Trophoblast cell (in vitro differentiated cells and primary cell): ENCODE results near the gene TEC.

Experiments used
- DNase-seq, 2 donors: peaks; one replicate each; pipeline ENCODE4 v3.0.0-alpha.2; 2016
- H2AFZ ChIP-seq: 2 replicates; pipeline ENCODE4 v1.6.1; 2013; ENCODE audit warnings: low read length, moderate library complexity, mild to moderate bottlenecking; ENCODE audit not compliant: insufficient read depth, poor library complexity
- H2AK5ac ChIP-seq: 2 replicates; pipeline ENCODE4 v1.6.1; 2013; ENCODE audit warnings: mild to moderate bottlenecking, low read length
- H2BK120ac ChIP-seq: 2 replicates; pipeline ENCODE4 v1.6.1; 2013; ENCODE audit warnings: low read length, mild to moderate bottlenecking, moderate library complexity; ENCODE audit not compliant: insufficient read depth, poor library complexity
- H2BK12ac ChIP-seq: 2 replicates; pipeline ENCODE4 v1.6.1; 2013; ENCODE audit warnings: mild to moderate bottlenecking, low read length, moderate library complexity
- H2BK5ac ChIP-seq: 2 replicates; pipeline ENCODE4 v1.6.1; 2013; ENCODE audit warnings: low read length, low read depth, moderate library complexity, mild to moderate bottlenecking; ENCODE audit not compliant: poor library complexity
- H3K14ac ChIP-seq: 2 replicates; pipeline ENCODE4 v1.6.1; 2013; ENCODE audit warnings: mild to moderate bottlenecking, low read length
- H3K18ac ChIP-seq: 2 replicates; pipeline ENCODE4 v1.6.1; 2013; ENCODE audit warnings: mild to moderate bottlenecking, low read length
- H3K23ac ChIP-seq: 2 replicates; pipeline ENCODE4 v1.6.1; 2013; ENCODE audit warnings: low read length
- H3K27ac ChIP-seq: 2 replicates; pipeline ENCODE4 v1.5.1; 2013; ENCODE audit warnings: low read depth, mild to moderate bottlenecking, inconsistent platforms, low read length, moderate library complexity
- H3K27me3 ChIP-seq: 2 replicates; pipeline ENCODE4 v1.6.1; 2013; ENCODE audit warnings: inconsistent platforms, mild to moderate bottlenecking, low read length, moderate library complexity; ENCODE audit not compliant: insufficient read depth
- H3K36me3 ChIP-seq, 2 experiments: 1 replicate in 1 of 2; 2 replicates in 1 of 2; pipeline ENCODE4 v1.6.1; 2013; ENCODE audit warnings: low read length in 2 of 2, mild to moderate bottlenecking in 2 of 2, moderate library complexity in 1 of 2; ENCODE audit not compliant: insufficient read depth in 2 of 2, control insufficient read depth in 1 of 2
- H3K4ac ChIP-seq: 2 replicates; pipeline ENCODE4 v1.6.1; 2013; ENCODE audit warnings: low read depth, mild to moderate bottlenecking, low read length, moderate library complexity
- H3K4me1 ChIP-seq, 2 experiments: 1 replicate in 1 of 2; 2 replicates in 1 of 2; pipeline ENCODE4 v1.6.1; 2013; ENCODE audit warnings: low read length in 2 of 2, mild to moderate bottlenecking in 2 of 2, moderate library complexity in 1 of 2; ENCODE audit not compliant: insufficient read depth in 2 of 2, control insufficient read depth in 1 of 2
- H3K4me2 ChIP-seq: 2 replicates; pipeline ENCODE4 v1.6.1; 2013; ENCODE audit warnings: inconsistent platforms, mild to moderate bottlenecking, low read length, moderate library complexity
- H3K4me3 ChIP-seq: 2 replicates; pipeline ENCODE4 v1.5.1; 2013; ENCODE audit warnings: mild to moderate bottlenecking, low read depth, low read length, inconsistent platforms
- H3K79me1 ChIP-seq: one replicate; pipeline ENCODE4 v1.6.1; 2013; ENCODE audit warnings: low read length
- H3K79me2 ChIP-seq: 2 replicates; pipeline ENCODE4 v1.6.1; 2013; ENCODE audit warnings: low read length, mild to moderate bottlenecking; ENCODE audit not compliant: control insufficient read depth, insufficient read depth, poor library complexity
- H3K9ac ChIP-seq: 2 replicates; pipeline ENCODE4 v1.6.1; 2013; ENCODE audit warnings: mild to moderate bottlenecking, low read length
- H3K9me3 ChIP-seq: 2 replicates; pipeline ENCODE4 v1.6.1; 2013; ENCODE audit warnings: low read depth, mild to moderate bottlenecking, control low read depth, inconsistent platforms, low read length; ENCODE audit not compliant: insufficient read depth
- H4K12ac ChIP-seq: 2 replicates; pipeline ENCODE4 v1.6.1; 2013; ENCODE audit warnings: low read depth, mild to moderate bottlenecking, low read length, moderate library complexity
- H4K8ac ChIP-seq: 2 replicates; pipeline ENCODE4 v1.6.1; 2013; ENCODE audit warnings: low read depth, mild to moderate bottlenecking, low read length, moderate library complexity
- H4K91ac ChIP-seq: one replicate; pipeline ENCODE4 v1.6.1; 2013; ENCODE audit warnings: low read depth, mild to moderate bottlenecking, low read length, moderate library complexity
- WGBS: extraction: QIAGEN DNeasy Blood & Tissue Kit; methylation state at CpG from one replicate; pipeline ENCODE4 v1.1.7; 2013; ENCODE audit warnings: missing lambda C conversion rate; ENCODE audit not compliant: insufficient read length, insufficient coverage; ENCODE audit errors: extremely low coverage; 5-methylcytosine and 5-hydroxymethylcytosine counted together

TEC gene

DNA sequence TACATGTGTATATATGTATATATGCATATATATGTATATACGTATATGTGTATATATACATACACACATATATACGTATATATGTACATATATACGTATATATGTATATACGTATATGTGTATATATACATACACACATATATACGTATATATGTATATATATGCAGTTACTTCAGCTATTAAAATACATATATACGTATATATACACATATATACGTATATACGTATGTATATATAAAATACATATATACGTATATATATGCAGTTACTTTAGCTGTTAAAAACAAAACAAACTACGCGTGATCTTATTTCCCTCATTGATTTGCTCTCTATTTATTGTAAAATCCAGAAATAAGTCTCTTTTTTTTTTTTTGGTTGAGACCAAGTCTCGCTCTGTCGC is 149.5 kb downstream of the TEC start:
- Histone ChIP-seq H3K4me3 (no peak overlapping the region), H3K9me3 (no peaks in the 10 kb centered on the region), H3K79me1 (no peaks in the 10 kb centered on the region), H2AFZ (no peak overlapping the region), H3K27me3 (no peaks in the 10 kb centered on the region), H2BK12ac (no peak overlapping the region), H3K9ac (no peak overlapping the region), H3K27ac (no peak overlapping the region), H2BK5ac (no peak overlapping the region), H3K18ac (no peak overlapping the region), H2BK120ac (no peak overlapping the region), H3K4me2 (no peak overlapping the region), H2AK5ac (no peak overlapping the region), H3K36me3 (no peaks in the 10 kb centered on the region), H3K79me2 (no peaks in the 10 kb centered on the region), H3K4me1 (peaks cover 3% of the 10 kb centered on the region in 2 experiments), H3K4ac (no peak overlapping the region), H3K23ac (no peak overlapping the region), H3K14ac (no peak overlapping the region), H4K12ac (no peak overlapping the region), H4K91ac (no peak overlapping the region), H4K8ac (no peak overlapping the region)
- DNase-seq: no peak
- no CpG with 5 or more reads among the region's 13 CpGs for WGBS

DNA sequence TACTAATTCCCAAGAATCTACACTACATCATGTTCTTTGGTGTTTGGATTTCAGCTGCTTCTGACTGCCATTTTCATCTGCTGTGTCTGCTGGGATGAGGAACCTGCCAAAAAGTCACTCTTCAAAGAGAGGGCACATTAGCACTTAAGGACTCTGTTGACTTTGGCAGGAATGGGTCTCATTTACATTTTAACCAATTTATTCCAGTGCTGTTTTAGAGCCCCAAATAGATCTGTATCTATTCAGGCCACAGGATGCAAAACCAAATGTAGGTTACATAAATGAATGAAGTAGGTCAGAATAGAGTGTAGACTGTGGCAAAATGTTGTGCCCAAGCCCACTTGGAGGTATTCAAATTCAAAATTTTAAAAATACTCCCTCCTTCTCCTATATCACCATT is 150.0 kb downstream of the TEC start:
- no peaks in the 10 kb centered on the region for H3K27me3 ChIP-seq
- no peak overlapping the region for H3K9ac ChIP-seq
- H2BK12ac ChIP-seq: no peak overlapping the region
- H2BK5ac ChIP-seq: no peak overlapping the region
- no peaks in the 10 kb centered on the region for H3K9me3 ChIP-seq
- H4K12ac ChIP-seq: no peak overlapping the region
- no peak overlapping the region for H2AFZ ChIP-seq
- no peak overlapping the region for H2BK120ac ChIP-seq
- no peak overlapping the region for H3K14ac ChIP-seq
- peaks cover 3% of the 10 kb centered on the region in 2 experiments for H3K4me1 ChIP-seq
- no peaks in the 10 kb centered on the region for H3K79me2 ChIP-seq
- H3K4me3 ChIP-seq: no peak overlapping the region
- H3K18ac ChIP-seq: no peak overlapping the region
- no peak overlapping the region for H4K91ac ChIP-seq
- no peak overlapping the region for H2AK5ac ChIP-seq
- H3K27ac ChIP-seq: no peak overlapping the region
- H3K36me3 ChIP-seq: no peaks in the 10 kb centered on the region
- H4K8ac ChIP-seq: no peak overlapping the region
- H3K4ac ChIP-seq: no peak overlapping the region
- no peak overlapping the region for H3K23ac ChIP-seq
- H3K4me2 ChIP-seq: no peak overlapping the region
- H3K79me1 ChIP-seq: no peaks in the 10 kb centered on the region
- DNase-seq: no peak

GRCh38 chr4:48118081-48118480 is 151.6 kb downstream of the TEC start:
- Histone ChIP-seq H2BK12ac (no peak overlapping the region), H3K9me3 (no peaks in the 10 kb centered on the region), H4K91ac (no peak overlapping the region), H4K8ac (no peak overlapping the region), H3K27me3 (no peaks in the 10 kb centered on the region), H3K79me2 (no peaks in the 10 kb centered on the region), H3K4me3 (no peak overlapping the region), H3K79me1 (no peaks in the 10 kb centered on the region), H3K27ac (no peak overlapping the region), H2BK5ac (no peak overlapping the region), H2AK5ac (no peak overlapping the region), H4K12ac (no peak overlapping the region), H2BK120ac (no peak overlapping the region), H2AFZ (no peak overlapping the region), H3K4me1 (peaks cover 3 to 8% of the 10 kb centered on the region in 2 experiments), H3K4me2 (no peak overlapping the region), H3K4ac (no peak overlapping the region), H3K36me3 (no peaks in the 10 kb centered on the region), H3K14ac (no peak overlapping the region), H3K9ac (no peak overlapping the region), H3K18ac (no peak overlapping the region), H3K23ac (no peak overlapping the region)
- DNase-seq: no peak
- WGBS: no CpG with 5 or more reads among the region's 2 CpGs

DNA sequence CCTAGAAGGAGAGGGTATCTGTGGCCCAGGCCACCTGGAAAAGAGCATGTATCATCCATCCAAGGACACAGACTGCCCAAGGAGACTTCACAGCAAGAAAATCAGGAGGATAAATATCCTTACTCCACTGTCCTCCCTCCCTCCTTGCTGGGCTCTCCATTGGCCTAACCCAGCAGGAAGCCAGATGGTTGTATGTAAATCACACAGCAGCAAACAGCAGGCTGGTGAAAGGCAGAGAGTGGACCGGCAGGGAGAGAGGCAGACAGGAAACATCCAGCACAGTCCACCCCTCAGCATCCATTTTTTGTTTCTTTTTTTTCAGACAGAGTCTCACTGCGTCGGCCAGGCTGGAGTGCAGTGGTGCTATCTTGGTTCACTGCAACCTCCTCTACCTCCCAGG is 153.1 kb downstream of the TEC start:
- Histone ChIP-seq H2AK5ac (no peak overlapping the region), H2AFZ (no peak overlapping the region), H2BK120ac (no peak overlapping the region), H3K79me1 (no peaks in the 10 kb centered on the region), H3K23ac (no peak overlapping the region), H3K79me2 (no peaks in the 10 kb centered on the region), H2BK12ac (no peak overlapping the region), H4K12ac (no peak overlapping the region), H3K27ac (no peak overlapping the region), H3K4me1 (peaks cover 3 to 8% of the 10 kb centered on the region in 2 experiments), H4K8ac (no peak overlapping the region), H2BK5ac (no peak overlapping the region), H3K36me3 (no peaks in the 10 kb centered on the region), H3K4me3 (no peak overlapping the region), H3K18ac (no peak overlapping the region), H3K4me2 (no peak overlapping the region), H4K91ac (no peak overlapping the region), H3K4ac (no peak overlapping the region), H3K9me3 (no peaks in the 10 kb centered on the region), H3K27me3 (no peaks in the 10 kb centered on the region), H3K14ac (no peak overlapping the region), H3K9ac (no peak overlapping the region)
- no CpG with 5 or more reads among the region's 3 CpGs for WGBS
- no peak for DNase-seq
